Spinal cord (tissue), 10 donors: Measurements from ENCODE around the gene MESP2. TPM values are rescaled to one million over a fixed set of nuclear protein-coding genes. Genes with fewer than 3 reads are reported as not detected.

ENCODE experiments used
- DNase-seq, 6 donors: peaks; one replicate each; pipeline versions ENCODE4 v3.0.0 to v3.0.0-alpha.2; 2013 to 2015; ENCODE audit warnings: low spot score in 6 of 6, low read depth in 4 of 6
- H3K27ac ChIP-seq: one replicate; pipeline ENCODE4 v1.5.1; 2013; ENCODE audit warnings: low read depth, low read length, control low read depth
- H3K27me3 ChIP-seq: one replicate; pipeline ENCODE4 v1.6.1; 2013; ENCODE audit warnings: low read length; ENCODE audit not compliant: control insufficient read depth, insufficient read depth
- H3K36me3 ChIP-seq: one replicate; pipeline ENCODE4 v1.6.1; 2013; ENCODE audit warnings: low read length; ENCODE audit not compliant: control insufficient read depth, insufficient read depth
- H3K4me1 ChIP-seq: one replicate; pipeline ENCODE4 v1.6.1; 2013; ENCODE audit warnings: low read length; ENCODE audit not compliant: control insufficient read depth, insufficient read depth
- H3K4me3 ChIP-seq: one replicate; pipeline ENCODE4 v1.5.1; 2013; ENCODE audit warnings: low read depth, low read length, control low read depth
- H3K9me3 ChIP-seq: one replicate; pipeline ENCODE4 v1.6.1; 2013; ENCODE audit warnings: low read length; ENCODE audit not compliant: control insufficient read depth, insufficient read depth
- WGBS: methylation state at CpG from one replicate; pipeline ENCODE4 v1.1.5; 2013; ENCODE audit warnings: missing lambda C conversion rate; ENCODE audit not compliant: insufficient coverage; 5-methylcytosine and 5-hydroxymethylcytosine counted together
- polyA plus RNA-seq, 2 donors: library from polyadenylated mRNA; unstranded; fragments of 120-200 nt; gene quantifications; one replicate each; pipeline ENCODE4 v1.2.1, GENCODE V29; 2013; ENCODE audit not compliant: insufficient read length in 2 of 2
- total RNA-seq, 2 donors: library from RNA; depleted of rRNA in 1 of 2; stranded (reverse); fragments of 120-200 nt in 1 of 2; fragments of >200 nt in 1 of 2; gene quantifications; one replicate each; pipeline versions ENCODE4 v1.2.3 to v1.2.4, GENCODE V29; 2013 to 2014
- donor health status: healthy.

MESP2 gene
- total and polyA plus RNA-seq, 4 donors: 0.25 to 0.83 (median 0.71) TPM; not detected in 1

- Histone ChIP-seq H3K27ac (no peak overlapping the region), H3K36me3 (no peaks in the 10 kb centered on the region), H3K4me3 (no peak overlapping the region), H3K4me1 (no peaks in the 10 kb centered on the region), H3K27me3 (no peaks in the 10 kb centered on the region), H3K9me3 (no peaks in the 10 kb centered on the region)
- 91% methylated on average over 4 of the region's 4 CpGs for WGBS
- no peak for DNase-seq
Measured at GRCh38 chr15:89797678-89798201, 21.6 kb downstream of the MESP2 start.

GRCh38 chr15:89799011-89799911, 23.1 kb downstream of the MESP2 start:
- no peaks in the 10 kb centered on the region for H3K4me1 ChIP-seq
- H3K4me3 ChIP-seq: no peak overlapping the region
- peaks cover 2% of the 10 kb centered on the region for H3K36me3 ChIP-seq
- H3K27me3 ChIP-seq: no peaks in the 10 kb centered on the region
- H3K27ac ChIP-seq: no peak overlapping the region
- 74% methylated on average over 18 of the region's 20 CpGs for WGBS
- no peak for DNase-seq
- H3K9me3 ChIP-seq: no peaks in the 10 kb centered on the region

GRCh38 chr15:89799918-89800498, 23.9 kb downstream of the MESP2 start:
- H3K4me1 ChIP-seq: no peaks in the 10 kb centered on the region
- H3K4me3 ChIP-seq: no peak overlapping the region
- H3K9me3 ChIP-seq: no peaks in the 10 kb centered on the region
- no peak for DNase-seq
- WGBS: 80% methylated on average over 1 of the region's 2 CpGs
- no peaks in the 10 kb centered on the region for H3K27me3 ChIP-seq
- peaks cover 2% of the 10 kb centered on the region for H3K36me3 ChIP-seq
- H3K27ac ChIP-seq: no peak overlapping the region

GRCh38 chr15:89801471-89802195, 25.5 kb downstream of the MESP2 start:
- Histone ChIP-seq H3K9me3 (no peaks in the 10 kb centered on the region), H3K4me3 (no peak overlapping the region), H3K27ac (no peak overlapping the region), H3K4me1 (no peaks in the 10 kb centered on the region), H3K36me3 (peaks cover 2% of the 10 kb centered on the region), H3K27me3 (no peaks in the 10 kb centered on the region)
- DNase-seq: no peak
- WGBS: 84% methylated on average over 15 of the region's 21 CpGs

GRCh38 chr15:89802231-89802928, 26.2 kb downstream of the MESP2 start:
- no peak for DNase-seq
- WGBS: 63% methylated on average over 16 of the region's 16 CpGs
- Histone ChIP-seq H3K27ac (no peak overlapping the region), H3K36me3 (peaks cover 2% of the 10 kb centered on the region), H3K9me3 (no peaks in the 10 kb centered on the region), H3K4me3 (no peak overlapping the region), H3K4me1 (no peaks in the 10 kb centered on the region), H3K27me3 (no peaks in the 10 kb centered on the region)

- H3K4me3 ChIP-seq: no peak overlapping the region
- H3K4me1 ChIP-seq: no peaks in the 10 kb centered on the region
- peaks cover 2% of the 10 kb centered on the region for H3K36me3 ChIP-seq
- no peak for DNase-seq
- H3K27me3 ChIP-seq: no peaks in the 10 kb centered on the region
- 90% methylated on average over 17 of the region's 24 CpGs for WGBS
- no peak overlapping the region for H3K27ac ChIP-seq
- H3K9me3 ChIP-seq: no peaks in the 10 kb centered on the region
Measured at GRCh38 chr15:89802986-89803824, 27.1 kb downstream of the MESP2 start.

- H3K27ac ChIP-seq: no peak overlapping the region
Measured at GRCh38 chr15:89803941-89804800, 28.0 kb downstream of the MESP2 start.

More at GRCh38 chr15:89803941-89804800, 28.0 kb downstream of the MESP2 start:
- peaks cover 7% of the 10 kb centered on the region for H3K4me1 ChIP-seq
- no peaks in the 10 kb centered on the region for H3K9me3 ChIP-seq
- DNase-seq: no peak
- H3K27me3 ChIP-seq: no peaks in the 10 kb centered on the region
- H3K4me3 ChIP-seq: no peak overlapping the region
- 90% methylated on average over 25 of the region's 29 CpGs for WGBS
- H3K36me3 ChIP-seq: peaks cover 2% of the 10 kb centered on the region
